GM12878 (cell line): ENCODE results near the gene ZNF837. TPM values are rescaled to one million over a fixed set of nuclear protein-coding genes. Genes with fewer than 3 reads are reported as not detected.

Experiments used
- ATAC-seq: fragments of 200-7000 bp; cut with Tn5 transposase; 3 replicates; pipeline ENCODE4 v1.9.1; 2020; ENCODE audit warnings: mild to moderate bottlenecking, moderate library complexity
- BruUV-seq: library from RNA; stranded (reverse); fragments of 400-500 nt; replicated peaks from 2 replicates; lab custom pipeline; 2021; lab: Mats Ljungman, UMichigan
- CTCF ChIA-PET: fragments of 300-600 bp; sonication (Branson Sonifier 250); formaldehyde crosslinking; extraction: SDS; loops from one replicate; lab custom pipeline; 2021; ENCODE audit warnings: inconsistent platforms; lab: Yijun Ruan, JAX
- POLR2A ChIA-PET: fragments of 350-600 bp; formaldehyde crosslinking; extraction: SDS; loops from one replicate; lab custom pipeline; 2021; ENCODE audit warnings: inconsistent platforms; lab: Charles Lee
- RAD21 ChIA-PET: fragments of 300-600 bp; sonication (Branson Sonifier 250); formaldehyde crosslinking; loops from one replicate; lab custom pipeline; 2023; ENCODE audit warnings: antibody characterized with exemption; ENCODE audit not compliant: unreplicated experiment; lab: Charles Lee
- SMC1A ChIA-PET: fragments of 300-600 bp; sonication (Branson Sonifier 250); formaldehyde crosslinking; loops from one replicate; lab custom pipeline; 2023; ENCODE audit not compliant: unreplicated experiment, uncharacterized antibody; lab: Charles Lee
- DNase-seq: peaks from one replicate; pipeline ENCODE4 v3.0.0-alpha.2; 2011; ENCODE audit warnings: low read depth, low spot score
- FAIRE-seq: peaks from 3 replicates; lab custom pipeline; 2011; peaks lifted over from hg19 to GRCh38; lab: Jason Lieb, UNC
- H2AFZ ChIP-seq: 2 replicates; pipeline ENCODE4 v1.6.0; 2011; ENCODE audit warnings: low read depth, low read length, control low read depth; ENCODE audit not compliant: control insufficient read depth
- H3K27ac ChIP-seq: 2 replicates; pipeline ENCODE4 v1.5.1; 2011; ENCODE audit warnings: control low read depth; ENCODE audit not compliant: control insufficient read depth, insufficient read depth
- H3K27me3 ChIP-seq, 2 experiments: replicated peaks in 1 of 2; 2 replicates each; pipeline versions ENCODE4 v1.6.0 to v1.6.1; 2011; ENCODE audit warnings: low read length in 1 of 2; ENCODE audit not compliant: control insufficient read depth in 2 of 2, insufficient read depth in 2 of 2
- H3K36me3 ChIP-seq, 2 experiments: 2 replicates each; pipeline ENCODE4 v1.5.1; 2011; ENCODE audit warnings: low read length in 1 of 2; ENCODE audit not compliant: control insufficient read depth in 2 of 2, insufficient read depth in 2 of 2
- H3K4me1 ChIP-seq: 2 replicates; pipeline ENCODE4 v1.6.1; 2011; ENCODE audit warnings: mild to moderate bottlenecking, low read length, moderate library complexity, mixed read lengths; ENCODE audit not compliant: control insufficient read depth, insufficient read depth
- H3K4me2 ChIP-seq: 2 replicates; pipeline ENCODE4 v1.6.0; 2011; ENCODE audit warnings: control low read depth; ENCODE audit not compliant: control insufficient read depth, insufficient read depth
- H3K4me3 ChIP-seq: fragments of 200-600 bp; sonication (generic); 2 replicates; pipeline ENCODE4 v1.5.1; 2016
- H3K79me2 ChIP-seq: 2 replicates; pipeline ENCODE4 v1.6.0; 2011; ENCODE audit warnings: low read length; ENCODE audit not compliant: control insufficient read depth, insufficient read depth
- H3K9ac ChIP-seq: 2 replicates; pipeline ENCODE4 v1.8.0; 2011; ENCODE audit warnings: low read length, control low read depth, mixed read lengths; ENCODE audit not compliant: control insufficient read depth, insufficient read depth
- H3K9me3 ChIP-seq: replicated peaks from 3 replicates; pipeline ENCODE4 v1.5.1; 2011; ENCODE audit warnings: mild to moderate bottlenecking, low read length; ENCODE audit not compliant: control insufficient read depth, insufficient read depth
- H4K20me1 ChIP-seq: 2 replicates; pipeline ENCODE4 v1.6.0; 2011; ENCODE audit not compliant: control insufficient read depth, insufficient read depth
- MEF2A ChIP-seq: IDR thresholded peaks from 2 replicates; pipeline ENCODE4 v1.6.1; 2011; ENCODE audit warnings: low read depth, mild to moderate bottlenecking, low read length, moderate library complexity; ENCODE audit not compliant: insufficient read depth
- RB1 ChIP-seq: fragments of 450-650 bp; formaldehyde crosslinking; IDR thresholded peaks from 2 replicates; pipeline ENCODE4 v1.6.1; 2017; ENCODE audit warnings: mild to moderate bottlenecking, borderline replicate concordance
- RUNX3 ChIP-seq: IDR thresholded peaks from 2 replicates; pipeline ENCODE4 v1.6.1; 2012; ENCODE audit warnings: low read length, inconsistent platforms
- SIN3A ChIP-seq: IDR thresholded peaks from 2 replicates; pipeline ENCODE4 v1.6.1; 2012; ENCODE audit warnings: low read depth, low read length, improper control_type of control experiment
- ZSCAN29 ChIP-seq: fragments of 450-650 bp; IDR thresholded peaks from 2 replicates; pipeline ENCODE4 v1.6.1; 2017; ENCODE audit warnings: mild to moderate bottlenecking, moderate library complexity
- WGBS: methylation state at CpG from one replicate; pipeline ENCODE4 v1.1.6; 2016; ENCODE audit warnings: low lambda C conversion rate; ENCODE audit not compliant: insufficient replicate concordance, insufficient coverage; ENCODE audit errors: missing lambda C conversion rate; 5-methylcytosine and 5-hydroxymethylcytosine counted together
- in situ Hi-C: fragments of 300-500 bp; cut with MboI; formaldehyde crosslinking; loops from 9 replicates; pipeline ENCODE4 v1.14.3; 2018; ENCODE audit warnings: mixed read lengths
- intact Hi-C: fragments of 100-400 bp; cut with micrococcal nuclease; formaldehyde crosslinking; loops from one replicate; pipeline ENCODE4 v1.14.2; 2022; ENCODE audit not compliant: unreplicated experiment
- polyA plus RNA-seq, 11 experiments: library from polyadenylated mRNA; depleted of rRNA in 4 of 11; unstranded in 6 of 11; stranded (reverse) in 5 of 11; fragments of >200 nt; fragmentation: Nextera tagmentation in 4 of 11; fragmentation: Illumina TruSeq in 1 of 11; extraction: Ambion mirVana in 4 of 11; extraction: Trizol in 1 of 11; gene quantifications; 1 replicate in 1 of 11; 2 replicates in 10 of 11; pipeline versions ENCODE4 v1.2.1 to v1.2.3, GENCODE V29; 2011 to 2016; ENCODE audit warnings: inconsistent platforms in 2 of 11, missing spikeins in 2 of 11, low read depth in 1 of 11
- total RNA-seq, 4 experiments: library from RNA; depleted of rRNA in 3 of 4; stranded (reverse); fragments of >200 nt in 3 of 4; fragmentation: Illumina TruSeq in 1 of 4; extraction: Trizol in 1 of 4; gene quantifications; 2 replicates each; pipeline versions ENCODE4 v1.2.1 to v1.2.3, GENCODE V29; 2013 to 2021

The ZNF837 gene
- total and polyA plus RNA-seq, 10 of the 15 experiments (the other 5 are each of a cell fraction or from before 2014, with no cell fraction given): 0.07 to 2.9 (median 2.0) TPM; not detected in 2

DNA sequence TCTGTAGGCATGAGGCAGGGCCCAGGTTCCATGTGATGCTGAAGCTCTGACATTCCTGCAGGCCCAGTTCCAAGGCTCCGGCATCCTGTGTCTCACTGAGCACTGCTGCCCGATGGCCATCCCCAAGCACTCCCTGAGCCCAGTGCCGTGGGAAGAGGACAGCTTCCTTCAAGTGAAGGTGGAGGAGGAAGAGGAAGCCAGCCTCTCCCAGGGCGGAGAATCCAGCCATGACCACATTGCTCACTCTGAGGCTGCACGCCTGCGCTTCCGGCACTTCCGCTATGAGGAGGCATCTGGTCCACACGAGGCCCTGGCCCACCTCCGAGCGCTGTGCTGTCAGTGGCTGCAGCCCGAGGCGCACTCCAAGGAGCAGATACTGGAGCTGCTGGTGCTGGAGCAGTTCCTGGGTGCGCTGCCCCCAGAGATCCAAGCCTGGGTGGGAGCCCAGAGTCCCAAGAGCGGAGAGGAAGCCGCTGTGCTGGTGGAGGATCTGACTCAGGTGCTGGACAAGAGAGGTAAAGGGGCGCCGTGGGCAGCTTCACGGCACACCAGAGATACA is 46.1 kb downstream of the ZNF837 start:
- Histone ChIP-seq H3K36me3 (peaks cover 7 to 11% of the 10 kb centered on the region in 2 experiments; a peak in 3 of 4 replicates), H3K27ac (no peak overlapping the region), H3K4me1 (no peaks in the 10 kb centered on the region), H3K27me3 (no peaks in the 10 kb centered on the region), H2AFZ (no peak overlapping the region), H3K79me2 (no peaks in the 10 kb centered on the region), H3K4me2 (no peak overlapping the region), H4K20me1 (no peaks in the 10 kb centered on the region), H3K4me3 (no peak overlapping the region), H3K9ac (no peak overlapping the region), H3K9me3 (no peaks in the 10 kb centered on the region; the same call in 2 of the 3 replicates)
- ChIA-PET CTCF (no interaction called here), SMC1A (interaction anchor here (0.9 kb wide), 1 partner anchor 144 kb away, joined by 3 read pairs; no protein-coding TSS in a partner anchor), RAD21 (no interaction called here), POLR2A (interaction anchor here (0.9 kb wide), 1 partner anchor 9 kb away, joined by 9 read pairs; no protein-coding TSS in a partner anchor)
- TF ChIP-seq MEF2A (no peak), SIN3A (no peak), RB1 (no peak), ZSCAN29 (no peak)
- 88% methylated on average over 19 of the region's 19 CpGs for WGBS
- BruUV-seq: no TSS peak
- no peak for DNase-seq
- no peak for ATAC-seq
- in situ Hi-C loops: no loop called here
- FAIRE-seq: no peak
- intact Hi-C loops: no loop called here

- Histone ChIP-seq H3K9ac (no peak overlapping the region), H3K27ac (no peak overlapping the region), H3K4me1 (peaks cover 5% of the 10 kb centered on the region), H3K79me2 (peaks cover 6% of the 10 kb centered on the region), H2AFZ (no peak overlapping the region), H3K4me3 (no peak overlapping the region), H4K20me1 (no peaks in the 10 kb centered on the region), H3K36me3 (peaks cover 6 to 7% of the 10 kb centered on the region in 2 experiments; a peak in 3 of 4 replicates), H3K9me3 (no peaks in the 10 kb centered on the region), H3K27me3 (no peaks in the 10 kb centered on the region), H3K4me2 (no peak overlapping the region)
- intact Hi-C loops: no loop called here
- no peak for ATAC-seq
- no peak for DNase-seq
- FAIRE-seq: no peak
- BruUV-seq: no TSS peak
- 100% methylated on average over 1 of the region's 1 CpG for WGBS
- ChIA-PET POLR2A (interaction anchor here (0.6 to 2.1 kb wide), 2 partner anchors 15 to 243 kb away, joined by 4 to 6 read pairs; no protein-coding TSS in a partner anchor), SMC1A (interaction anchor here (0.9 to 1.2 kb wide), 2 partner anchors 14 to 187 kb away, joined by 3 to 4 read pairs; partner anchors contain the start of gene ZBTB45), CTCF (interaction anchor here (0.7 to 1.2 kb wide), 2 partner anchors 15 to 187 kb away, joined by 3 read pairs; partner anchors contain the start of gene ZBTB45), RAD21 (interaction anchor here (1.6 kb wide), 1 partner anchor 30 kb away, joined by 4 read pairs; the partner anchor contains the start of gene ZNF497)
- no peak for TF ChIP-seq RUNX3
- in situ Hi-C loops: no loop called here
These were observed 48.1 kb downstream of the ZNF837 start for GRCh38 chr19:58332697-58333096.
